Measurements from ENCODE around the gene NEU4. TPM values are rescaled to one million over a fixed set of nuclear protein-coding genes. Genes with fewer than 3 reads are reported as not detected.

NEU4 gene
- polyA plus RNA-seq, 3 donors: 0.26 to 2.6 (median 0.99) TPM

GRCh38 chr2:241859017-241859435, 50.0 kb downstream of the NEU4 start:
- H3K27me3 Mint-ChIP-seq (ENCODE audit: low read depth in 3 of 3): peaks cover 11 to 38% (median 18%) of the 10 kb centered on the region in 3 donors
- no peak for DNase-seq
- peaks cover 0 to 20% of the 10 kb centered on the region in 2 donors for H3K27me3 ChIP-seq (ENCODE audit: control insufficient read depth in 2 of 2, insufficient read depth in 2 of 2, low read length in 2 of 2)
- 90% methylated on average over 2 of the region's 9 CpGs for WGBS (ENCODE audit: insufficient coverage)
- no peaks in the 10 kb centered on the region for H4K20me1 ChIP-seq (ENCODE audit: insufficient read depth, low read length)
- TF ChIP-seq CTCF (IDR thresholded peaks at IDR 0.05): no peak
- H3K9ac ChIP-seq (ENCODE audit: insufficient read depth, low read length, poor library complexity, severe bottlenecking): no peak overlapping the region
- no peak overlapping the region for H2AFZ ChIP-seq (ENCODE audit: insufficient read depth, low read depth, low read length, poor library complexity, severe bottlenecking)
- H3K9me3 Mint-ChIP-seq: peaks cover 0 to 3% (median under 1%) of the 10 kb centered on the region in 7 donors
- no peak overlapping the region for H3K4me3 ChIP-seq (replicated peaks in 1 of 3; ENCODE audit: low read depth in 2 of 3, low read length in 3 of 3)
- H3K36me3 ChIP-seq (replicated peaks in 1 of 2; ENCODE audit: control insufficient read depth in 1 of 2, insufficient read depth in 2 of 2, low read length in 2 of 2): no peaks in the 10 kb centered on the region
- H3K36me3 Mint-ChIP-seq: no peaks in the 10 kb centered on the region
- no peak overlapping the region for H3K27ac Mint-ChIP-seq
- H3K4me1 ChIP-seq (ENCODE audit: control insufficient read depth in 1 of 2, insufficient read depth in 2 of 2, low read length in 2 of 2): peaks cover 0 to 9% of the 10 kb centered on the region in 2 donors
- H3K27ac ChIP-seq (ENCODE audit: low read depth in 1 of 2, low read length in 2 of 2): no peak overlapping the region
- no peak overlapping the region for H3K4me2 ChIP-seq (replicated peaks; ENCODE audit: extremely low read depth, low read length, poor library complexity, severe bottlenecking)
- intact Hi-C loops (cut with micrococcal nuclease): no loop called here
- H3K79me2 ChIP-seq (ENCODE audit: insufficient read depth, low read length): no peaks in the 10 kb centered on the region
- no peaks in the 10 kb centered on the region for H3K9me3 ChIP-seq (replicated peaks in 1 of 2; ENCODE audit: control insufficient read depth in 1 of 2, insufficient read depth in 1 of 2, low read length in 2 of 2)
- peaks cover 9% of the 10 kb centered on the region for H3K4me1 Mint-ChIP-seq
- H3K4me3 Mint-ChIP-seq: no peak overlapping the region

GRCh38 chr2:241859436-241860183, 50.6 kb downstream of the NEU4 start:
- Histone ChIP-seq H3K27ac (ENCODE audit: low read depth in 1 of 2, low read length in 2 of 2) (no peak overlapping the region), H2AFZ (ENCODE audit: insufficient read depth, low read depth, low read length, poor library complexity, severe bottlenecking) (peak overlapping the region; percentile 29), H3K4me1 (ENCODE audit: control insufficient read depth in 1 of 2, insufficient read depth in 2 of 2, low read length in 2 of 2) (peaks cover 0 to 9% of the 10 kb centered on the region in 2 donors), H3K27me3 (ENCODE audit: control insufficient read depth in 2 of 2, insufficient read depth in 2 of 2, low read length in 2 of 2) (peaks cover 0 to 26% of the 10 kb centered on the region in 2 donors), H3K9ac (ENCODE audit: insufficient read depth, low read length, poor library complexity, severe bottlenecking) (no peak overlapping the region), H3K36me3 (replicated peaks in 1 of 2; ENCODE audit: control insufficient read depth in 1 of 2, insufficient read depth in 2 of 2, low read length in 2 of 2) (no peaks in the 10 kb centered on the region), H4K20me1 (ENCODE audit: insufficient read depth, low read length) (no peaks in the 10 kb centered on the region), H3K79me2 (ENCODE audit: insufficient read depth, low read length) (no peaks in the 10 kb centered on the region), H3K4me3 (replicated peaks in 1 of 3; ENCODE audit: low read depth in 2 of 3, low read length in 3 of 3) (no peak overlapping the region), H3K9me3 (replicated peaks in 1 of 2; ENCODE audit: control insufficient read depth in 1 of 2, insufficient read depth in 1 of 2, low read length in 2 of 2) (peaks cover 0 to 6% of the 10 kb centered on the region in 2 donors), H3K4me2 (replicated peaks; ENCODE audit: extremely low read depth, low read length, poor library complexity, severe bottlenecking) (peak overlapping the region; percentile 31)
- intact Hi-C loops (cut with micrococcal nuclease): no loop called here
- 65% methylated on average over 27 of the region's 30 CpGs for WGBS (ENCODE audit: insufficient coverage)
- Mint-ChIP-seq H3K4me3 (peak overlapping the region; percentile 47 to 49), H3K9me3 (peaks cover 0 to 9% (median 3%) of the 10 kb centered on the region in 7 donors), H3K27ac (peak overlapping the region in 4 of 7 donors; percentile 3 to 61 (median 52)), H3K36me3 (no peaks in the 10 kb centered on the region), H3K27me3 (ENCODE audit: low read depth in 3 of 3) (peaks cover 15 to 39% (median 22%) of the 10 kb centered on the region in 3 donors), H3K4me1 (peaks cover 12% of the 10 kb centered on the region)
- TF ChIP-seq CTCF (IDR thresholded peaks at IDR 0.05): no peak
- no peak for DNase-seq

Data from CD14-positive monocyte (primary cell).